CD4-positive, alpha-beta T cell (primary cell): ENCODE results near the gene AFF2. TPM values are rescaled to one million over a fixed set of nuclear protein-coding genes. Genes with fewer than 3 reads are reported as not detected.

Experiments used
- ATAC-seq: fragments of 200-7000 bp; cut with Tn5 transposase; one replicate; pipeline ENCODE4 v1.10.0; 2022; ENCODE audit warnings: mild to moderate bottlenecking; ENCODE audit not compliant: poor library complexity
- CTCF ChIA-PET: fragments of 350-600 bp; sonication (Branson Sonifier 250); formaldehyde crosslinking; loops from one replicate; lab custom pipeline; 2021; ENCODE audit warnings: antibody characterized with exemption, inconsistent platforms; lab: Charles Lee
- POLR2A ChIA-PET: fragments of 350-600 bp; sonication (Branson Sonifier 250); formaldehyde crosslinking; loops from one replicate; lab custom pipeline; 2021; ENCODE audit warnings: antibody characterized with exemption, inconsistent platforms; lab: Charles Lee
- DNase-seq, 14 experiments: peaks; one replicate each; pipeline ENCODE4 v3.0.0-alpha.2; 2013 to 2020; ENCODE audit warnings: mixed read lengths in 2 of 14
- H3K27ac ChIP-seq, 2 donors: one replicate each; pipeline versions ENCODE4 v1.5.1 to v1.7.0; 2013; ENCODE audit warnings: low read length in 2 of 2, low read depth in 1 of 2, mild to moderate bottlenecking in 1 of 2
- H3K27me3 ChIP-seq, 2 experiments: 1 replicate in 1 of 2; 2 replicates in 1 of 2; pipeline versions ENCODE4 v1.6.1 to v1.7.0; 2013; ENCODE audit warnings: low read length in 2 of 2, control low read depth in 1 of 2, mild to moderate bottlenecking in 1 of 2, moderate library complexity in 1 of 2; ENCODE audit not compliant: insufficient read depth in 2 of 2, control insufficient read depth in 1 of 2
- H3K36me3 ChIP-seq: one replicate; pipeline ENCODE4 v1.6.1; 2013; ENCODE audit warnings: low read length, control low read depth; ENCODE audit not compliant: insufficient read depth
- H3K4me1 ChIP-seq: one replicate; pipeline ENCODE4 v1.6.1; 2013; ENCODE audit warnings: low read length, control low read depth; ENCODE audit not compliant: insufficient read depth
- H3K4me3 ChIP-seq: one replicate; pipeline ENCODE4 v1.5.1; 2013; ENCODE audit warnings: mild to moderate bottlenecking, low read length, moderate library complexity
- H3K9me3 ChIP-seq, 2 experiments: 1 replicate in 1 of 2; 2 replicates in 1 of 2; pipeline versions ENCODE4 v1.6.1 to v1.7.0; 2013; ENCODE audit warnings: low read length in 2 of 2, mild to moderate bottlenecking in 2 of 2, control low read depth in 1 of 2, moderate library complexity in 1 of 2; ENCODE audit not compliant: control insufficient read depth in 1 of 2, insufficient read depth in 1 of 2
- H3K27ac Mint-ChIP-seq: one replicate; pipeline ENCODE4 v1.8.0; 2020; ENCODE audit warnings: mixed read lengths
- H3K27me3 Mint-ChIP-seq: one replicate; pipeline ENCODE4 v1.8.0; 2021; ENCODE audit warnings: mixed read lengths
- H3K36me3 Mint-ChIP-seq: one replicate; pipeline ENCODE4 v1.8.0; 2021; ENCODE audit warnings: low read depth, mixed read lengths
- H3K4me1 Mint-ChIP-seq: one replicate; pipeline ENCODE4 v1.8.0; 2021; ENCODE audit warnings: low read depth, mixed read lengths
- H3K4me3 Mint-ChIP-seq: one replicate; pipeline ENCODE4 v1.8.0; 2020; ENCODE audit warnings: mild to moderate bottlenecking, mixed read lengths
- H3K9me3 Mint-ChIP-seq: one replicate; pipeline ENCODE4 v1.8.0; 2020; ENCODE audit warnings: mixed read lengths
- CTCF ChIP-seq: fragments of 200-600 bp; IDR thresholded peaks from one replicate; pipeline ENCODE4 v1.8.0; 2022; ENCODE audit warnings: antibody characterized with exemption, mild to moderate bottlenecking
- intact Hi-C, 2 experiments: fragments of 100-400 bp; cut with DNase I in 1 of 2; cut with micrococcal nuclease in 1 of 2; formaldehyde crosslinking; loops; one replicate each; pipeline versions ENCODE4 v1.15.1 to v1.9.0; 2023 to 2025; cut with DNase I, micrococcal nuclease
- total RNA-seq, 174 experiments: library from RNA in 2 of 174; stranded (reverse) in 2 of 174; gene quantifications; one replicate each; pipeline ENCODE4 v1.2.3 and lab custom pipeline; 2021 to 2026

The AFF2 gene
- total RNA-seq, 2 experiments from 2014 or later = 5.9 to 6.2 TPM

GRCh38 chrX:148958901-148959300, 458.5 kb downstream of the AFF2 start:
- Mint-ChIP-seq H3K4me1 (no peaks in the 10 kb centered on the region), H3K36me3 (no peaks in the 10 kb centered on the region), H3K27ac (no peak overlapping the region), H3K9me3 (no peaks in the 10 kb centered on the region), H3K27me3 (no peaks in the 10 kb centered on the region), H3K4me3 (no peak overlapping the region)
- TF ChIP-seq CTCF = no peak
- H3K36me3 ChIP-seq = no peaks in the 10 kb centered on the region
- ChIA-PET CTCF (no interaction called here), POLR2A (no interaction called here)
- H3K4me1 ChIP-seq = no peaks in the 10 kb centered on the region
- DNase-seq (no peak), ATAC-seq (no peak)
- no peak overlapping the region for H3K4me3 ChIP-seq
- no peak overlapping the region for H3K27ac ChIP-seq
- intact Hi-C loops = no loop called here
- H3K27me3 ChIP-seq = no peaks in the 10 kb centered on the region
- no peaks in the 10 kb centered on the region for H3K9me3 ChIP-seq

GRCh38 chrX:148960060-148960459, 459.6 kb downstream of the AFF2 start:
- Histone ChIP-seq H3K4me3 (no peak overlapping the region), H3K27ac (no peak overlapping the region), H3K27me3 (no peaks in the 10 kb centered on the region), H3K36me3 (no peaks in the 10 kb centered on the region), H3K4me1 (no peaks in the 10 kb centered on the region), H3K9me3 (no peaks in the 10 kb centered on the region)
- Mint-ChIP-seq H3K4me1 (no peaks in the 10 kb centered on the region), H3K27me3 (no peaks in the 10 kb centered on the region), H3K9me3 (no peaks in the 10 kb centered on the region), H3K36me3 (no peaks in the 10 kb centered on the region), H3K27ac (no peak overlapping the region), H3K4me3 (no peak overlapping the region)
- POLR2A ChIA-PET = no interaction called here
- no peak for TF ChIP-seq CTCF
- intact Hi-C loops = no loop called here
- ATAC-seq (no peak), DNase-seq (no peak)
- CTCF ChIA-PET = no interaction called here

- intact Hi-C loops = no loop called here
- H3K4me1 ChIP-seq = no peaks in the 10 kb centered on the region
- no peak for ATAC-seq
- Mint-ChIP-seq H3K4me3 (no peak overlapping the region), H3K27me3 (no peaks in the 10 kb centered on the region), H3K27ac (no peak overlapping the region), H3K9me3 (no peaks in the 10 kb centered on the region), H3K4me1 (no peaks in the 10 kb centered on the region), H3K36me3 (no peaks in the 10 kb centered on the region)
- CTCF ChIA-PET = no interaction called here
- no peak for TF ChIP-seq CTCF
- no peak for DNase-seq
- no peaks in the 10 kb centered on the region for H3K27me3 ChIP-seq
- no peaks in the 10 kb centered on the region for H3K9me3 ChIP-seq
- H3K36me3 ChIP-seq = no peaks in the 10 kb centered on the region
- POLR2A ChIA-PET = no interaction called here
- no peak overlapping the region for H3K27ac ChIP-seq
- H3K4me3 ChIP-seq = no peak overlapping the region
Observed at GRCh38 chrX:148961985-148962384, 461.6 kb downstream of the AFF2 start.
